ENCODE measurements around the gene FST. TPM values are rescaled to one million over a fixed set of nuclear protein-coding genes. Genes with fewer than 3 reads are reported as not detected.
A peak's percentile ranks its signal among the peaks of the same experiment; 100 is the strongest.

The FST gene
- total and polyA plus RNA-seq, 2 donors: 1.6 to 7.2 TPM

DNA sequence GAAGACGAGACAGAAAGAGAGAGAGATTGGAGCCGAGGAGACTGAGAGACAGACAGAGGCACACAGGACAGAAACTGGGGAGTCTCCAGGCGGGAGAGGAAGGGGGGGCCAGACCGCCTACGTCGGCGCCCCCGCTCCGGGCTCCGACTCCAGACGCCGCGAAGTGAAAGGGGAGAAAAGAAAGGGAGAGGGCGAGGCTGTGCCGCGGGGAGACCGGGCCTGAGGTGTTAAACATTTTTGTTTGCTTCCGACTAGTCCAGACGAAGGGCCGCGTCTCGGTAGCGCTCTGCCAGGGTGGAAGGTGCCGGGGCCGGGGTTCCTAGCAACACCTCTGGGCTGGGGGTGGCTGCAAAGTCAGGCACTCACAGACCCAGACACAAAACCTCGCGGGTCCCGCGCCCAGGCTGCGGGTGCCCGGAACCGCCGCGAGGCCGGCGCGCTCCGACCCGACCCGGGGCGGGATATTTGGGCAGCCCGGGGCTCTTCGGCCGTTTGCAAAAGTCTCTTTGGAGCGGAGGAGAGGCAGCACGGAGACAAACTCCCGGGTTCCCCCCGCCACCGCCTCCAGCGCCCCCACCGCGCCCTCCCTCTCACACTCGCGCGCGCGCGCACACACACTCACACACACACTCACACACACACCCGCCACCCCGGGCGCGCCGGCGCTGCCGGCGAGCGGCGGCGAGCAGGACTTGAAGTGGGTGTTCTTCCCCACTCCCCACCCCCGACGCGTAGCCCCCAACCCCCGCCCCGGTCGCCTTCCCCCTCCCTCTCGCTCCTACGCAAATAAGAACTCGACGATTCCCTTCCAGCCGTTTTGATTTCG, 626 bp upstream of the FST start:
- H3K27me3 ChIP-seq (ENCODE audit: control insufficient read depth in 2 of 2, insufficient read depth in 1 of 2, low read length in 1 of 2): peaks cover 39 to 83% of the 10 kb centered on the region in 2 donors
- H3K27ac ChIP-seq (ENCODE audit: low read depth in 1 of 2, low read length in 1 of 2): no peak overlapping the region
- WGBS: under 1% methylated on average over 81 of the region's 81 CpGs
- no peaks in the 10 kb centered on the region for H3K36me3 ChIP-seq (ENCODE audit: control insufficient read depth in 2 of 2, insufficient read depth in 2 of 2, low read length in 1 of 2)
- DNase-seq (ENCODE audit: low read depth in 6 of 9, low spot score in 9 of 9): peak in 1 of 9 donors; percentile 29
- H3K9me3 ChIP-seq (ENCODE audit: control insufficient read depth in 2 of 2, insufficient read depth in 1 of 2, low read length in 1 of 2): no peaks in the 10 kb centered on the region
- H3K4me1 ChIP-seq (ENCODE audit: control insufficient read depth in 2 of 2, insufficient read depth in 2 of 2, low read length in 2 of 2): peaks cover 3 to 23% of the 10 kb centered on the region in 2 donors
- H3K4me3 ChIP-seq (ENCODE audit: low read length in 2 of 2): peak overlapping the region; percentile 38 to 52

DNA sequence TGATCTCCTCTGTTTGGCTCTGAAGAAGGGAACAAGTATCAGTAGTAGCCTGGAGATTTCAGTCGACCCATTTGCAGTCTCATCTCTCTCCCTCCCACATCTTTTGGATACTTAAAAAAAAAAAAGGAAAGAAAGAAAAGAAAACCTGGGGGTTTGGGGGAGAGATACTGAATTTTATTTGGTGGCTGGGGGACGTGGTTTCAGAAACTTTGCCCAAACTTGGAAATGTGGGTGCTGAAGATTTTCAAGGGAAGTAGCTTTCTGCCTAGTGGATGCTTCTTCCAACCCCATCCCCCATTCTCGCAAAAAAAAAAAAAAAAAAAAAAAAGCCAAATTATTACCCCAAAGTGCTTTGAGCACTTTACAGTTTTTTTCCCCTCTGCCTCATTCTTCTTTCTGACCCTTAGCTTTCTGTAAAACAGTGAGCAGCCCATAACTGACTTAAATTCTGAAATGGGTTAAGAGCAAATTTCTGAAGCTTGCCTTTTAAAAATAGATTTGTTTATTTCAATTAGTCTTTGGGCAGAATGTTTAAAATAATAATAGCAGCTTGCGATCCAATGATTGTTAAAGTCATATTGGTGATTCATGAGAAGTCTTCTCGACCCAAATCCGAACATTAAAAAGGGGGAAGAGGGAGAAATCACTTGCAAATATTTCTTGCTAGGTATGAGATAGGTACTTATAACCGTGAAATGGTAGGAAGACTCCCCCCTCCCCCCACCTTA, 894 bp downstream of the FST start:
- WGBS: 6% methylated on average over 7 of the region's 7 CpGs
- Histone ChIP-seq H3K9me3 (ENCODE audit: control insufficient read depth in 2 of 2, insufficient read depth in 1 of 2, low read length in 1 of 2) (no peaks in the 10 kb centered on the region), H3K4me1 (ENCODE audit: control insufficient read depth in 2 of 2, insufficient read depth in 2 of 2, low read length in 2 of 2) (peaks cover 3 to 23% of the 10 kb centered on the region in 2 donors), H3K27ac (ENCODE audit: low read depth in 1 of 2, low read length in 1 of 2) (no peak overlapping the region), H3K36me3 (ENCODE audit: control insufficient read depth in 2 of 2, insufficient read depth in 2 of 2, low read length in 1 of 2) (no peaks in the 10 kb centered on the region), H3K27me3 (ENCODE audit: control insufficient read depth in 2 of 2, insufficient read depth in 1 of 2, low read length in 1 of 2) (peaks cover 39 to 82% of the 10 kb centered on the region in 2 donors), H3K4me3 (ENCODE audit: low read length in 2 of 2) (peak overlapping the region; percentile 22 to 51)
- DNase-seq (ENCODE audit: low read depth in 6 of 9, low spot score in 9 of 9): no peak

DNA sequence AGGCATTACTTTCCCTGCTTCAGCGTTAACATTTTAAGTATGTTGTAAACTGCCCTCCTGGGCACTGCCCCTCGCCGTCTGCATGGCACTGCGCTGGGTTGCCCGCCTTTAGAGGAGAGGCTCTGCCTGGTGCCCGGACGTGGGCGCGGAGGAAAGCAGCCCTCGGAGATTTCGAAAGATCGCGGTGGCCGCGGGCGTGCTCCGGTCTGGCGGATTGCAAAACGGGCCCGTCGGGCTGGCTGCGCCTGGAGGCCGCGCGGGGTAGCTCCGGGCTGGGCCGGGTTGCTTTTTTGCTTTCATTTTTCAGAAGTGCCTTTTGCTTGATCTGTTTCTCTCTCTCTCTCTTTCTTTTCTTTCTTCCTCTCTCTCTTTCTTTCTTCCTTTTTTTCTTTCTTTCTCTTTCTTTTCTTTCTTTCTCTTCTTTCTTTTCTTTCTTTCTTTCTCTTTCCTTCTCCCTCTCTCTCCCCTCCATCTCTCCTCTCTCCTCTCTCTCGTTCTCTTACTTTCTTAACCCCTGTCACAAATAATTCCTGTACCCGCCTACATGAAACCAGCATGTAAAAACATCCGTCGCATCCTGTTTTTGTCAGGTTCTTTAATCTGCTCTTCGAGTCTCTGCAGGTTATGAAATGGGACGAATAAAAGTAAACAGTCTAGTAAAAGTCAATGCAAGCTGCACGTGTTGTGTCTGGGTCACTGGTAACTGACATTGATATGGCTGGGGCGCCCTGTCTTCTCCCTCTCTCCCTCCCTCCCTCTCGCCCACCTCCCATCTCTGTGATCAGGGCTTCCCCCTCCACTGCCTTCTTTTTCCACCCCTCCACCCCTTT, 1.7 kb downstream of the FST start:
- Histone ChIP-seq H3K4me3 (ENCODE audit: low read length in 2 of 2) (peak overlapping the region; percentile 16 to 51), H3K9me3 (ENCODE audit: control insufficient read depth in 2 of 2, insufficient read depth in 1 of 2, low read length in 1 of 2) (no peaks in the 10 kb centered on the region), H3K27ac (ENCODE audit: low read depth in 1 of 2, low read length in 1 of 2) (no peak overlapping the region), H3K36me3 (ENCODE audit: control insufficient read depth in 2 of 2, insufficient read depth in 2 of 2, low read length in 1 of 2) (no peaks in the 10 kb centered on the region), H3K4me1 (ENCODE audit: control insufficient read depth in 2 of 2, insufficient read depth in 2 of 2, low read length in 2 of 2) (peaks cover 3 to 23% of the 10 kb centered on the region in 2 donors), H3K27me3 (ENCODE audit: control insufficient read depth in 2 of 2, insufficient read depth in 1 of 2, low read length in 1 of 2) (peaks cover 36 to 77% of the 10 kb centered on the region in 2 donors)
- WGBS: under 1% methylated on average over 36 of the region's 36 CpGs
- peak in 2 of 9 donors; percentile 18 to 55 for DNase-seq (ENCODE audit: low read depth in 6 of 9, low spot score in 9 of 9)

DNA sequence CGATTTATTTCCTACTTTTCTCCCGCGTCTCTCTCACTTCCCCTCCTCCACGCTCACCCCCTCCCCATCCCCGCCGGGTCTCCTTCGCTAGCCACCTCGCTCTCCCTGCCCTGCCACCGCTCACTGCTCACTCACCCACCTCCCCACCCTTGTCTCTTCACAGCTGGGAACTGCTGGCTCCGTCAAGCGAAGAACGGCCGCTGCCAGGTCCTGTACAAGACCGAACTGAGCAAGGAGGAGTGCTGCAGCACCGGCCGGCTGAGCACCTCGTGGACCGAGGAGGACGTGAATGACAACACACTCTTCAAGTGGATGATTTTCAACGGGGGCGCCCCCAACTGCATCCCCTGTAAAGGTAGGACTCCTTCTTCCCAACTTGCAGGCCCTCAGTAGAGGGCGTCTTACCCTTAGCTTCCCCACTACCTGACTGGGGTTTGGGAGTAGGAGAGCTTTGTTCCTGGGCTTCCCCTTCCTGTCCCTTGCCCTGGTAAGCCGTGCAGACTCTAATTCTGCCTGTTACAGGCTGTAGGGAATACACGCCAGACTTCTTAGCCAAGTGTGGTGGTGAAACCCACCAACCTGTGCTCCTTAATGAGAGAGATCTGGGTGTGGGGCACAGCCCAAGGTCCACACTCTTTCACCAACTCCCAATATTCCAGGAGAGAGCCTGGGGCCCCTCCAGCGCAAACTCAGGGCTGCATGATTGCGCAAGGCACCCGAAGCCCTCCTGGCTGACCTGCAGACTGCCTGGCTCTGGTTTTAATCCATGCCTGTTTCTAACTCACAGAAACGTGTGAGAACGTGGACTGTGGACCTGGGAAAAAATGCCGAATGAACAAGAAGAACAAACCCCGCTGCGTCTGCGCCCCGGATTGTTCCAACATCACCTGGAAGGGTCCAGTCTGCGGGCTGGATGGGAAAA, 2.5 kb downstream of the FST start:
- peak in 2 of 9 donors; percentile 1 to 12 for DNase-seq (ENCODE audit: low read depth in 6 of 9, low spot score in 9 of 9)
- Histone ChIP-seq H3K27me3 (ENCODE audit: control insufficient read depth in 2 of 2, insufficient read depth in 1 of 2, low read length in 1 of 2) (peaks cover 35 to 69% of the 10 kb centered on the region in 2 donors), H3K9me3 (ENCODE audit: control insufficient read depth in 2 of 2, insufficient read depth in 1 of 2, low read length in 1 of 2) (no peaks in the 10 kb centered on the region), H3K4me3 (ENCODE audit: low read length in 2 of 2) (peak overlapping the region in 1 of 2 donors; percentile 51), H3K27ac (ENCODE audit: low read depth in 1 of 2, low read length in 1 of 2) (no peak overlapping the region), H3K36me3 (ENCODE audit: control insufficient read depth in 2 of 2, insufficient read depth in 2 of 2, low read length in 1 of 2) (no peaks in the 10 kb centered on the region), H3K4me1 (ENCODE audit: control insufficient read depth in 2 of 2, insufficient read depth in 2 of 2, low read length in 2 of 2) (peaks cover 3 to 23% of the 10 kb centered on the region in 2 donors)
- 32% methylated on average over 35 of the region's 35 CpGs for WGBS

DNA sequence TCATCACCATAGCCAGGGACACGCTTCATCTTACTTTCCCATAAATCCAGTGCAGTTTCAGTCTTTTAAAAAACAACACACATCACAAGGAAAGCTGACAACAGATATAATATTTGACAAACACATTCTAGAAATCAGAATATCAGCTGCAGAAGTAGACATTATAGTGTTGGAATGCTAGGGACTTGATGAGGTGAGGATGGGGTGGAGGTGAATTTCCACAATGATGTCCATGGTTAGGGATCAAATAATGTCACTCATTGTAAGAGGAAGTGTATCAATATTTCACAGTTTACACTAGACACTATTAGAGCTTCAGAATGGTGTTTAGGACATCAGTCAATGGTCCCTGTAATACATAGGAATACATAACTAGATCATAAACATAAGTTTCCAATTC, 7.0 kb downstream of the FST start:
- Histone ChIP-seq H3K4me1 (ENCODE audit: control insufficient read depth in 2 of 2, insufficient read depth in 2 of 2, low read length in 2 of 2) (peaks cover 0 to 8% of the 10 kb centered on the region in 2 donors), H3K27me3 (ENCODE audit: control insufficient read depth in 2 of 2, insufficient read depth in 1 of 2, low read length in 1 of 2) (peaks cover 6 to 24% of the 10 kb centered on the region in 2 donors), H3K36me3 (ENCODE audit: control insufficient read depth in 2 of 2, insufficient read depth in 2 of 2, low read length in 1 of 2) (no peaks in the 10 kb centered on the region), H3K4me3 (ENCODE audit: low read length in 2 of 2) (no peak overlapping the region), H3K27ac (ENCODE audit: low read depth in 1 of 2, low read length in 1 of 2) (no peak overlapping the region), H3K9me3 (ENCODE audit: control insufficient read depth in 2 of 2, insufficient read depth in 1 of 2, low read length in 1 of 2) (no peaks in the 10 kb centered on the region)
- 87% methylated on average over 1 of the region's 1 CpG for WGBS
- DNase-seq (ENCODE audit: low read depth in 6 of 9, low spot score in 9 of 9): no peak

DNA sequence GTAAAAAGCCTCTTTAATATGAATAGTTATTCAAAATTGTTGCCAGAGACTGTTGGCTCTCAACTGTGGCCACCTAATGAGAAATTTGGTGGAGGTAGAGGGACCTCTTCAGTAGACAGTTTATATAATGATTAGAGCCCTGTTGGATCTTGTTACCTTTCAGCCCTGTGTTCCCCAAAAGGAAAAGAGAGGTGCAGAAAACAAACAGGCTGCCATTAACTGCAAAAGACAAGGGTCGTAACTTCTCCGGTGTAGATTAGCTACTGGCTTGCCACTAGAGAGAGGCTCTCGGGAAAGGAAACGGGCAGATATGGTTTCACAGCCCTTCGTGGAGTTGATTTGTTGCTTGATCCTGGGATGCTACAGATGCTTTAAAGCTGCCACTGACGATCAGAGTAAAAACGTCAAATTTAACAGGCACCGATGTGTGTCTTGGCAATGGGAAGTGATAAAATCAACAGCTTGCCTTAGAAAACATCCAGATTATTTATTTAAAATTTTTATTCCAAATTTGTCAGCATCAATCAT, 7.8 kb downstream of the FST start:
- H3K4me1 ChIP-seq (ENCODE audit: control insufficient read depth in 2 of 2, insufficient read depth in 2 of 2, low read length in 2 of 2): no peaks in the 10 kb centered on the region
- peaks cover 6 to 16% of the 10 kb centered on the region in 2 donors for H3K27me3 ChIP-seq (ENCODE audit: control insufficient read depth in 2 of 2, insufficient read depth in 1 of 2, low read length in 1 of 2)
- no peaks in the 10 kb centered on the region for H3K36me3 ChIP-seq (ENCODE audit: control insufficient read depth in 2 of 2, insufficient read depth in 2 of 2, low read length in 1 of 2)
- H3K27ac ChIP-seq (ENCODE audit: low read depth in 1 of 2, low read length in 1 of 2): no peak overlapping the region
- WGBS: 80% methylated on average over 8 of the region's 8 CpGs
- H3K9me3 ChIP-seq (ENCODE audit: control insufficient read depth in 2 of 2, insufficient read depth in 1 of 2, low read length in 1 of 2): no peaks in the 10 kb centered on the region
- DNase-seq (ENCODE audit: low read depth in 6 of 9, low spot score in 9 of 9): no peak
- H3K4me3 ChIP-seq (ENCODE audit: low read length in 2 of 2): no peak overlapping the region

DNA sequence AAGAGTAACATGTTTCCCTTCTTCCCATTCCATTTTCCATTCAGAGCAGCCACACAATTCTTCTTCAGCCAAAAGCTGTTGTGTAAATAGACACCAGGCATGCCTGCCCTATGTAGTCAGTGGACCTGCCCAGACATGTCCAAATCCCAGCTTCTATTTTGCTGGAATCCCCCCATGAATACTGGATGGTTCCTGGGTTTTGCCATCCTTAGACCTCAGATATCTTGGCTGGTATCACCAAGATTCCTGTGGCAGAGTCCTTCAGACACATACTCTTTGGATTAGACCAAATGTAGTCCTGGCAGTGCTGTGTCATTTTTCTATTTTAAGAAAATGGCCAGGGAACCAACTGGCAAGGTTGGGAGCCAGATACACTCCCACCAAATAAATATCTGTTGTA, 10.3 kb downstream of the FST start:
- DNase-seq (ENCODE audit: low read depth in 6 of 9, low spot score in 9 of 9): no peak
- Histone ChIP-seq H3K27ac (ENCODE audit: low read depth in 1 of 2, low read length in 1 of 2) (no peak overlapping the region), H3K27me3 (ENCODE audit: control insufficient read depth in 2 of 2, insufficient read depth in 1 of 2, low read length in 1 of 2) (no peaks in the 10 kb centered on the region), H3K4me3 (ENCODE audit: low read length in 2 of 2) (no peak overlapping the region), H3K9me3 (ENCODE audit: control insufficient read depth in 2 of 2, insufficient read depth in 1 of 2, low read length in 1 of 2) (no peaks in the 10 kb centered on the region), H3K36me3 (ENCODE audit: control insufficient read depth in 2 of 2, insufficient read depth in 2 of 2, low read length in 1 of 2) (no peaks in the 10 kb centered on the region), H3K4me1 (ENCODE audit: control insufficient read depth in 2 of 2, insufficient read depth in 2 of 2, low read length in 2 of 2) (no peaks in the 10 kb centered on the region)

DNA sequence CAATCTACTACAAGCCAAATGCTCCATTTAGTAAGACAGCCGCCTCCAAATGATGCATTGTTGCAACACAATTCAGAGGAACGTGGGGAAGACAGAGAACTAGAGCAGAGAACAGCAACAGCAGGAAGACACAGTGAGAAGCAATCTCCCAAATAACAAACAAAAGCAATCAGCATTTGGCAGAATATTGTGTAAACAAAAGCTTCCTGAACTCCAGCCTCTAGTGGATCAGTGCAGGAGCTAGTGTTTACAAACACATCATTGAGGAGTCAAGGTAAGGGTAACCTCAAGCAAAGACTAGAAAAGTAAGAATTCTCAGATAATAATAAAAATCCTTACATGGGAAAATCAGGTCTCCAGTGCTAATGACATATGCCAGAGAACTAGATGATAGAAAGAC, 20.6 kb downstream of the FST start:
- Histone ChIP-seq H3K27me3 (ENCODE audit: control insufficient read depth in 2 of 2, insufficient read depth in 1 of 2, low read length in 1 of 2) (no peaks in the 10 kb centered on the region), H3K27ac (ENCODE audit: low read depth in 1 of 2, low read length in 1 of 2) (no peak overlapping the region), H3K4me3 (ENCODE audit: low read length in 2 of 2) (no peak overlapping the region), H3K36me3 (ENCODE audit: control insufficient read depth in 2 of 2, insufficient read depth in 2 of 2, low read length in 1 of 2) (no peaks in the 10 kb centered on the region), H3K4me1 (ENCODE audit: control insufficient read depth in 2 of 2, insufficient read depth in 2 of 2, low read length in 2 of 2) (no peaks in the 10 kb centered on the region), H3K9me3 (ENCODE audit: control insufficient read depth in 2 of 2, insufficient read depth in 1 of 2, low read length in 1 of 2) (no peaks in the 10 kb centered on the region)
- DNase-seq (ENCODE audit: low read depth in 6 of 9, low spot score in 9 of 9): no peak
- WGBS: 65% methylated on average over 2 of the region's 2 CpGs
